Astrocyte (in vitro differentiated cells and primary cell): Measurements from ENCODE around the gene PYGL. TPM values are rescaled to one million over a fixed set of nuclear protein-coding genes. Genes with fewer than 3 reads are reported as not detected.

Experiments used
- DNase-seq: peaks from one replicate; pipeline ENCODE4 v3.0.0-alpha.2; 2010; ENCODE audit warnings: low read depth
- FAIRE-seq: peaks from 2 replicates; lab custom pipeline; 2011; peaks lifted over from hg19 to GRCh38; lab: Jason Lieb, UNC
- H2AFZ ChIP-seq: 2 replicates; pipeline ENCODE4 v1.6.0; 2012; ENCODE audit warnings: low read depth, low read length, inconsistent platforms
- H3K27ac ChIP-seq: 2 replicates; pipeline ENCODE4 v1.5.1; 2011; ENCODE audit warnings: low read depth, low read length, inconsistent platforms
- H3K27me3 ChIP-seq: 2 replicates; pipeline ENCODE4 v1.6.0; 2011; ENCODE audit warnings: low read length, inconsistent platforms; ENCODE audit not compliant: insufficient read depth
- H3K36me3 ChIP-seq: 2 replicates; pipeline ENCODE4 v1.5.1; 2011; ENCODE audit warnings: low read length, inconsistent platforms; ENCODE audit not compliant: insufficient read depth
- H3K4me1 ChIP-seq: 2 replicates; pipeline ENCODE4 v1.5.1; 2011; ENCODE audit warnings: low read length, inconsistent platforms; ENCODE audit not compliant: insufficient read depth
- H3K4me2 ChIP-seq: 2 replicates; pipeline ENCODE4 v1.6.0; 2012; ENCODE audit warnings: low read length, inconsistent platforms
- H3K4me3 ChIP-seq: 2 replicates; pipeline ENCODE4 v1.5.1; 2011; ENCODE audit warnings: low read depth, mild to moderate bottlenecking, low read length, inconsistent platforms; ENCODE audit not compliant: insufficient read depth
- H3K79me2 ChIP-seq: 2 replicates; pipeline ENCODE4 v1.6.0; 2012; ENCODE audit warnings: mild to moderate bottlenecking, low read length, inconsistent platforms; ENCODE audit not compliant: insufficient read depth
- H3K9ac ChIP-seq: 2 replicates; pipeline ENCODE4 v1.6.0; 2012; ENCODE audit warnings: mild to moderate bottlenecking, low read length, inconsistent platforms
- H3K9me3 ChIP-seq: 2 replicates; pipeline ENCODE4 v1.5.1; 2012; ENCODE audit warnings: low read depth, mild to moderate bottlenecking, low read length, inconsistent platforms; ENCODE audit not compliant: insufficient read depth
- H4K20me1 ChIP-seq: 2 replicates; pipeline ENCODE4 v1.6.0; 2012; ENCODE audit warnings: low read length, inconsistent platforms; ENCODE audit not compliant: insufficient read depth
- H3K27ac Mint-ChIP-seq: one replicate; pipeline ENCODE4 v1.8.0; 2021; ENCODE audit warnings: mild to moderate bottlenecking, mixed read lengths; ENCODE audit not compliant: unreplicated experiment
- H3K27me3 Mint-ChIP-seq: one replicate; pipeline ENCODE4 v1.8.0; 2021; ENCODE audit warnings: low read depth, mixed read lengths; ENCODE audit not compliant: unreplicated experiment
- H3K36me3 Mint-ChIP-seq: one replicate; pipeline ENCODE4 v1.8.0; 2021; ENCODE audit warnings: low read depth, mixed read lengths; ENCODE audit not compliant: unreplicated experiment
- H3K4me1 Mint-ChIP-seq: one replicate; pipeline ENCODE4 v1.8.0; 2021; ENCODE audit warnings: low read depth, mixed read lengths; ENCODE audit not compliant: unreplicated experiment
- H3K4me3 Mint-ChIP-seq: one replicate; pipeline ENCODE4 v1.8.0; 2021; ENCODE audit warnings: mild to moderate bottlenecking, moderate library complexity, mixed read lengths; ENCODE audit not compliant: unreplicated experiment
- H3K9me3 Mint-ChIP-seq: one replicate; pipeline ENCODE4 v1.8.0; 2021; ENCODE audit warnings: mild to moderate bottlenecking, mixed read lengths; ENCODE audit not compliant: unreplicated experiment
- CTCF ChIP-seq: IDR thresholded peaks from 2 replicates; pipeline ENCODE4 v1.5.1; 2011; ENCODE audit warnings: low read depth, mild to moderate bottlenecking, inconsistent platforms, low read length, moderate library complexity; ENCODE audit not compliant: insufficient read depth
- EZH2 ChIP-seq: IDR thresholded peaks from 2 replicates; pipeline ENCODE4 v1.6.1; 2012; ENCODE audit warnings: mild to moderate bottlenecking, low read length, inconsistent platforms; ENCODE audit not compliant: insufficient read depth
- total RNA-seq: library from RNA; stranded (reverse); gene quantifications from 2 replicates; pipeline ENCODE4 v1.2.1, GENCODE V29; 2021

PYGL gene
- total RNA-seq, 1 donor from 2014 or later: 97.6 TPM

GRCh38 chr14:50856660-50857059, 87.6 kb downstream of the PYGL start:
- no peak for DNase-seq
- Histone ChIP-seq H3K4me2 (no peak overlapping the region), H3K27me3 (no peaks in the 10 kb centered on the region), H3K4me3 (no peak overlapping the region), H3K9ac (no peak overlapping the region), H2AFZ (no peak overlapping the region), H3K79me2 (no peaks in the 10 kb centered on the region), H4K20me1 (no peaks in the 10 kb centered on the region), H3K9me3 (no peaks in the 10 kb centered on the region), H3K27ac (no peak overlapping the region), H3K4me1 (peaks cover 10% of the 10 kb centered on the region), H3K36me3 (no peaks in the 10 kb centered on the region)
- no peaks in the 10 kb centered on the region for H3K36me3 Mint-ChIP-seq
- no peak overlapping the region for H3K4me3 Mint-ChIP-seq
- TF ChIP-seq CTCF: no peak
- no peak for TF ChIP-seq EZH2
- H3K4me1 Mint-ChIP-seq: peaks cover 2% of the 10 kb centered on the region
- no peaks in the 10 kb centered on the region for H3K9me3 Mint-ChIP-seq
- FAIRE-seq: no peak
- H3K27me3 Mint-ChIP-seq: peaks cover 9% of the 10 kb centered on the region
- no peak overlapping the region for H3K27ac Mint-ChIP-seq

GRCh38 chr14:50855558-50855957, 88.7 kb downstream of the PYGL start:
- no peak overlapping the region for H3K27ac ChIP-seq
- peaks cover 10% of the 10 kb centered on the region for H3K4me1 ChIP-seq
- peaks cover 2% of the 10 kb centered on the region for H3K4me1 Mint-ChIP-seq
- H3K27me3 Mint-ChIP-seq: peaks cover 6% of the 10 kb centered on the region
- no peak for TF ChIP-seq EZH2
- no peak for TF ChIP-seq CTCF
- no peak for FAIRE-seq
- no peaks in the 10 kb centered on the region for H3K9me3 ChIP-seq
- H3K9me3 Mint-ChIP-seq: no peaks in the 10 kb centered on the region
- H3K4me3 Mint-ChIP-seq: no peak overlapping the region
- no peaks in the 10 kb centered on the region for H3K27me3 ChIP-seq
- H3K79me2 ChIP-seq: no peaks in the 10 kb centered on the region
- H3K4me2 ChIP-seq: no peak overlapping the region
- H2AFZ ChIP-seq: no peak overlapping the region
- H3K27ac Mint-ChIP-seq: no peak overlapping the region
- H3K9ac ChIP-seq: no peak overlapping the region
- no peak overlapping the region for H3K4me3 ChIP-seq
- no peaks in the 10 kb centered on the region for H3K36me3 ChIP-seq
- H4K20me1 ChIP-seq: no peaks in the 10 kb centered on the region
- no peaks in the 10 kb centered on the region for H3K36me3 Mint-ChIP-seq
- no peak for DNase-seq

Other genes starting within 250 kb of the PYGL start
- gene NIN, start 113.3 kb downstream of the PYGL start, total RNA-seq: 38.2 and 45.4 TPM in 2 replicates
- not detected in 2 replicates for gene ABHD12B, start 72.4 kb downstream of the PYGL start, total RNA-seq
- 4.7 and 5.7 TPM in 2 replicates for gene TRIM9, start 150.6 kb upstream of the PYGL start, total RNA-seq